Left lobe of liver (tissue), 2 donors: ENCODE measurements around the gene ECEL1. TPM values are rescaled to one million over a fixed set of nuclear protein-coding genes. Genes with fewer than 3 reads are reported as not detected.
"Not testable (repeated sequence)": the region's sequence is repeated elsewhere in the genome, so short reads cannot be mapped to it uniquely, and the experiment has no call there.

Source experiments
- ATAC-seq: fragments of 200-7000 bp; cut with Tn5 transposase; one replicate; pipeline ENCODE4 v1.9.1; 2020; ENCODE audit warnings: mild to moderate bottlenecking, moderate library complexity
- DNase-seq: peaks from one replicate; pipeline ENCODE4 v3.0.0-alpha.2; 2020; ENCODE audit warnings: low spot score
- total RNA-seq: library from RNA; stranded (reverse); gene quantifications from one replicate; pipeline ENCODE4 v1.2.1, GENCODE V29; 2021
- donor health status: DM: no; HTN: no; CAD: no; lungs with moderate emphysema.
- donor health status: DM: no; HTN: yes; CAD: no.

Gene ECEL1
- total RNA-seq, 1 donor from 2014 or later: 0.48 TPM

DNA sequence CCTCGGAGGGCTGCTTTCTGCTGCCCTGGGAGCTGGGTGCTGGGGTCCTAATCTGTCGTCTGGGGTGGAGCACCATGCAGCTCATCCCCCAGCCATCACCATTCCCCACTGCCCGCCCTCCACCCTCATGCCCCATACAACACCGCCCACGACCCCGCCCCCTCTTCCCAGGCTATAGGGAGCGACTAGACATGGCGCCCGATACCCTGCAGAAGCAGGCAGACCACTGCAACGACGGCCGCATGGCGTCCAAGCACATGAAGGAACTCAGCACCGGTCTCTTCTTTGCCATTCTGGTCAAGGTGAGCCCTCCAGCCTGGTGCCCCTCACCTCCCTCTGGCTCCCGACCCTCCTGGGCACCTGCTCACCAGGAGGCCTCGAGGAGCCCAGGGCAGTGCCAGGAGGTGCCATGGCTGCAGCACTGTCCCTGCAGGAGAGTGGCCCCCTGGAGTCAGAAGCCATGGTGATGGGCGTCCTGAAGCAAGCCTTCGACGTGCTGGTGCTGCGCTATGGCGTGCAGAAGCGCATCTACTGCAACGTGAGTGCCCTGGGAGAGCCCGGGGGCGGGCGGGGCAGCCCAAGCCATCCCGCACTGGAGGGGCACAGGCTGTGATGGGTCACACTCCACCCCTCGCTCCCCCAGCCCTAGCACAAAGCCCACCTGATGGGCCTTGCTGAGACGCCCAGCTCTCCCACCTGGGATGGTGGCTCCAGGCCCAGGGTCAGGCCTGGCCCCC lies 42.3 kb downstream of the ECEL1 start:
- not testable (repeated sequence) for ATAC-seq
- peak; percentile 44 for DNase-seq

DNA sequence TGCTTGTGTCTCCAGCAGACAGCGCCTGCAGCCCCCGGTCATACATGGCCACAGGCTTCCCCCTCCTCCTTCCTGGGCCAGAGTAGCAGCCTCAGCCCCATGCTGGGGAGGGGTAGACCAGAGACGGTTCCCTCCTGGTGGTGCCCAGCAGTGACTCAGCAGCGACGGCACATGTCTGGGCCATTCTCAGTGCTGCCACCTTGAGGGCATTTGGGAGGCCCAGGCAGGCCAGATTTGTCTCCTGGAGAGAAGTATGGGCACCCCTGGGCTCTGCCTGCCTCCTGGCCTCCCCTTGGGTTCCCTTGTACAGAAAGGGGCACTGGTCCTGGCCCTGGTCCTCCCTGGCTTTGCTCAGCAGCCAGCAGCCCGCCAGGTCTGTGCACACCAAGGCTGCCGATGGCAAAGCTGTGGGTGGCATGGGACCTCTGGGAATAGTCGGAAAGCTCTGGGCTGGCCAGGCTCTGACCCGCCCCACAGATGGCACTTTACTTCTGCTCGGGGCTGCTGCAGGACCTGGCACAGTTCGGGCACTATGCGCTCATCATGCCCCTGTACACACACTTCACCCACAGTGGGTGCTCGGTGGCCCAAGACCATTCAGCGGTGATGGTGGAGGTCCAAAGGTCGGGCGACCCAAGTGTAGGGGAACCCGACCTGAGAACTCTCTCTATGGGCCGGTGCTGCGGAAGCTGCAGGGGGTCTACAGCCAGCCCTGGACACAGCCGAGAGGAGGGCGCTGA lies 43.1 kb downstream of the ECEL1 start:
- ATAC-seq: peak; percentile 22
- DNase-seq: peak; percentile 60

DNA sequence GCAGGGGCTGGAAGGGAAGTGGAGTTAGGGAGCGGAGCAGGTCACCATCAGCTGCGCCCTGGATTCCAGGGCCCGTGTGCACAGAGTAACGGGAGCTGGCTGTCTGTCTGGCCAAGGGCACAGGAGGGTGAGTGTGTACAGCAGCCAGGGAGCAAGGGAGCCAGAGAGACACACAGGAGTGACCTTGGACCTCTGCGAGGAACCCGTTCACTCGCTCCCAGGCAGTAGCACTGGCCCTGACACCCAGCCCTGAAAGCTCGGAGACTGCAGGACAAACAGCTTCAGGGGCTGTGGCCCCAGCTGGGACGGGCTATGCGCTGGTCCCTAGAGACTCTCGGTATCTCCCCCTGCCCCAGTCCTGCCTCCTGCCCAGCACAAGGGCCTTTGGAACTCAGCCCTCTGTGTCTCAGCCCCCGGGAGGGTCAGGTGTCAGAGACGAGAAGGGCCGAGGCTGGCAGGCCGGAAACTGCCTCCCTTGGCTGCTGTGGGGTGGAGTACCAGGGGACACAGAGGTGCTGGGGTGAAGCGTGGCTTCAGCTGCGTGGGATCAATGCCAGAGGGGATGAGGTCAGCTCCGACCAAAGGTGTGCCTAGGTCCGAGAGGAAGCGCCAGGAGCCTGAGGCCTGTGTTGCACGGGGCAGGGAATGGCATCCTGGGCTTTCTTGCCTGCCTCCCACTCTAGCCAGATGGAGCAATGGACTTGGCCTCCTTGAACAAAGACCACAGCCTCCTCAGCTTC lies 43.8 kb downstream of the ECEL1 start:
- peak; percentile 67 for ATAC-seq
- peak; percentile 73 for DNase-seq

DNA sequence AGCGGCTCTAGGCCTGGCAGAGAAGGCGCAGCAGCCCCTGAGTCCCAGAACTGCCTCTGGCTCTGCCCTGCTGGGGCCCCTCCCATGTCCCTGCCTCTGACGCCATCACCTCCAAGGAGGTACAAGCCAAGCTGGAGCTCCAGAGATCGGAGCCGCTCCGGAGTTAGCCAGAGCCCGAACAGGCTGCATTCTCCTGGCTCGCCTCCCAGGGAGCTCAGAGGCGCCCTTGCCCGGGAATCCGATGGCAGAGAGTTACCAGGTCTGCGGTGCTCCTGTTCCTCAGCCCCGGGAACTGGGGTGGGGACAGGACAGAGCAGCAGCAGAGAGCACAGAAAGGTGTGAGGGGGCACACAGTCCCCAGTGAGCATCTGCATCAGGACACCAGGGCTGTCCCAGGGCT lies 44.6 kb downstream of the ECEL1 start:
- peak; percentile 45 for DNase-seq
- ATAC-seq: not testable (repeated sequence)

DNA sequence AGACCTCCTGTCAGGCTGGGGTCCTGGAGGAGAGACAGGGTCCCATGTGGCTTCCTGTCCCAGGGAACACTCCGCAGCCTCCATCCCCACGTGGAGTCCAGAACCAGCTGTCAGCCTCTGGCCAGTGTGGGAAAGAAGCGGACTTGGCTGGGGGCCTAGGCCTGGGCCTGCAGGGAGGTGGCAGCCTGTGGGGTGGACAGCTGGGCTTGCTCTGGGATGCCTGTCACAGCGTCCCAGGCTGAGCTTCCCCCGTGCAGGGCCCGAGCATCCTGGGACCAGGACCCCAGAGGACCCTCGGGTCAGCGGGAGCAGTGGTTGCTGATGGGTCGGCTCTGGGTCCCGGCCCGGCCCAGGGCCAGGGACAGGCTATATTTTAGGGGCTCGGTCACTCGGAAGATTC lies 45.2 kb downstream of the ECEL1 start:
- DNase-seq, ATAC-seq: not testable (repeated sequence)

DNA sequence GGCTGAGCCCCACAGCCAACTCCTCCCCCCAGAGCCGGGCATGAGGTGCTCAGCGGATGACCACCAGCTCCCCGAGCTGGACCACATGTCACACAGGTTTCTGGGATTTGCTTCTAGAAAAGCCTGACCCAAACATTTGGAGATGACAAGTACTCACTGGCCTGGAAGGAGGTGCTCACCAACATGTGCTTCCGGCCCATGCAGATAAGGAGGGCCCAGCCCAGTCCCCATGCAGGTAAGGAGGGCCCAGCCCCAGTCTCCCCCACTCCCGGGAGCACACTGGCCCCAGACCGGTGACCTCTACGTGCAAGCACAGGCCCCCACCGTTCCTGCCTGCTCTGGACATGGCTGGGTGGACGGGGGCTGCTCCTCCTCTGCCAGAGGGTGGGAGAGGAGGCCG lies 45.7 kb downstream of the ECEL1 start:
- not testable (repeated sequence) for ATAC-seq
- DNase-seq: peak; percentile 43

DNA sequence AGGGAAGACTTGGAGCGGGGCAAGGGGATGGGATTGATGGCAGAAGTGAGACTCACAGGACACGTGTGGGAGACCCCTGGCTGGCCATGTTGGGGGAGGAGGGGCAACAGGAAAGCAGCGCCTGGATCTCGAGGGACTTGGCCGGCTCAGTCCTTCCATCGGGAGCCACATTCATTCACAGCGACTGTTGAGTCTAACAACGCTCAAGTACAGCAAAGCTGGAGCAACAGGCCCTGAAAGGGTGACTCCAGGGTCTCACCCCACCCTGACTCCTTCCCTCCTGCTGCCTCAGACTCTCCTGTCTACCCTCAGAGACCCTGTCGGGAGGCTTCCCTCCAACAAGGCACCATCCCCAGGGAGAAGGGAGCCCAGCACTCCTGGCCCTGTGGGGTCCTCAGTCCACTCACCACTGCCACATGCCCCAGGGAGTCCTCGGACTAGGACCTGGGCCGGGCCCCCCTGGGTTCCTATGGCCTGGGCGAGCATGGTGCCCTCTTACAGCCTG lies 46.4 kb downstream of the ECEL1 start:
- DNase-seq: peak; percentile 42

DNA sequence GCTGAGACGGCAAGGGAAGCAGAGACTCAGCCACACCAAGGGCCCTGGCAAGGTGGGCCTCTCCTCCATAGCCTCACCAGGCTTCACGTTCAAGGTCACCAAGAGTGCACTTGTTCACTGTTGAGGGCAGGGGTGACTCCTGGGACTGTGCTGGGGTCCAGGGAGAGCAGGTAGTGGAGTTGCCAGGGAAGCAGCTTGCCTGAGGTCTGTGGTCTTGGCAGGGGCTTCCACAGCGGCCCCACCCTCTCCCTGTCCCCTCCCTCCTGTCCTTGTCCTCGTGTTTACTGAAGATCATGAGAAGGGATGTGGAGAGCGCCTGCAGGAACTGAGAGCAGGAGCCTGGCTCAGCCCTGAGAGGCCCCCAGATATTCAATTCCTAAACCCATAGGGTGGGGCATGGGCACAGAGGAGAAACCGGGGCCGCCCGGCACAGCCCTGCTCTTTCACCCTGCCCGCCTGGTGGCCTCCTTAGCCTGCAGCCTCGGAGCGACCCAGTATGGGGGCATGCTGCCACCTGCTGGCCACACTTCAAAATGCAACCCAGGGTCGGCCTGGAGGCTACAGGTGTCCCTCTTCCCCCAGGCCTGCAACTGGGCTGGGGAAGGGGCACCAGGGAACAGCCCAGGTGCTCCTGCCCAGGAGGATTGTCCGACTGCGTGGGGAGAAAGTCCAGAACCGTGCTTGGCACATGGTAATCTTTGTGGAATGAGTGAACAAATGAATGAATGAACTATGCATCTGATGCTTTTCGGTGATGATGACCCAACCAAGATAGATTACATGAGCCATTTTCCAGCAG lies 47.2 kb downstream of the ECEL1 start:
- ATAC-seq (peak; percentile 74), DNase-seq (peak; percentile 87)

More for the DNA sequence above, 46.4 kb downstream of the ECEL1 start:
- no peak for ATAC-seq

DNA sequence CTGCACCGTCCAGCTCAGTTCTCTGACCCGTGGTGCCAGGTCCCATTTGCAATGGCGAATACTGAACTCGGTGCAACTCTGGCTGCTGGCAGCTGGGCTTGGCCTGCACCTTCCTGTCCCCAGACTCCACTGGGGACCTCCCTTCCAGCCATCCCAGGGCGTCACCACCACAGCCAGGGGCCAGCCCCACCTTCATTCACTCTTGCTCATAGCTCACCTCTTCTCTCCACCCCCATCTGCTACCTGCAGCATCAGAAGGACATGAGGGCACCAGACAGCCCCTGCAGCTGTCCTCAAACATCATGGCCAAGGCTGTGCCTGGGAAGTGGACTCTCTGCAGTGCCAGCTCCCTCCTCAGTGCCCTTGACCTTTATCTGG lies 47.9 kb downstream of the ECEL1 start:
- no peak for ATAC-seq
- no peak for DNase-seq

DNA sequence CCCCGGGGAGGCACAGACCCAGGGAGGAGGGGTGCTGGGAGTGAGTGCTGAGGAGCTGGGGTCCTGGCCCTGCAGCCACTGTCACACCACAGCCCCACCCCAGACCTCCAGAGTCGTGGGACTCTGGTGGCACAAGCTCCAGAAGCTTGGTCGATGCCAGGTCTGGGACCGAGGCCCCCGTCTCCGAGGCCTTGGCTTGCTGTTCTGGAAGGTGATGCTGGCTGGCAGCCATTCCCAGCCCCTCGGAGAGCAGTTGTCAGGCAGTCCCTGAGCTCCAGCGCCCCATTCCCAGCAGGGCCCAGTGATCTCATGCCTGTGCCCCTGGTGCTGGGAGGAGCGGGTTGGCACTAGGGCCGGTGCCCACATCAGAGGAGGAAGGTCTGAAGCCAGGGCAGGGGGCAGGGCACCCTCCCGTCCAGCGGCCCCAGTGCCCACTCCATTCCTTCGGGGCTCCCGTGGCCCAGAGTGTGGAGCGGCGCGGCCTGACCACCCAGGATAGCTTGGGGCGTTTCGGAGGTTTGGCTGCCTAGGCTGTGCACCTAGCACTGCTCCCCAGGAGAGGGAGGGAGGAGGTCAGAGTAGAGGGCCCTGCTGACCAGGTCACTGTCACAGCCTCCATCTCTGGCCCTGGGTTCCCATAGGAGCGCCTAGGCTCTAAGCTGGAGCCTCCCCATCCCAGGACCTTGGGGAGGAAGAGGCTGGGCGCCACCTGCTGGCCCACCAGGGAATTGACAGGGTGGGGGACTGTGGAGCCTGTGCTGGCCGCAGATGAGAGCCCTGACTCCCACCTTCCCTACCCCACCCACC lies 48.5 kb downstream of the ECEL1 start:
- ATAC-seq (peak; percentile 30), DNase-seq (no peak)

DNA sequence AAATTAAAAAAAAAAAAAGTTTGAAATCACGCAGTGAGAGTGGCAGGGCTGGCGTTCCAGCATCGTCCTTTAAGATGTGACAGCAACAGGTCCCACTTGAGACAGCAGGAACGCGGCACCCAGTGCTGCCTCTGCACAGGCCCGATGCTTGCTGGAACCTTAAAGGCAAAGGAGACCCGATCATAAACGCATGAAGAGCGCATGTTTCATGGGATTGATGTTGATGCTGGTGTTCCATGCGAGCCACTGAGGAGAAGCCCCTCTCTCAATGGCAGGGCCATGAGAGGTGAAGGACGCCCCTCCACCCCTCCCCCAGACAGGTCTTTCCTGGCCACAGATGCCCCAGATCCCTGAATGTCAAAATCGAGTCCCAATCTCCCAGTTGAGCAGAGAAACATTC lies 49.5 kb downstream of the ECEL1 start:
- DNase-seq: no peak
- ATAC-seq: no peak

DNA sequence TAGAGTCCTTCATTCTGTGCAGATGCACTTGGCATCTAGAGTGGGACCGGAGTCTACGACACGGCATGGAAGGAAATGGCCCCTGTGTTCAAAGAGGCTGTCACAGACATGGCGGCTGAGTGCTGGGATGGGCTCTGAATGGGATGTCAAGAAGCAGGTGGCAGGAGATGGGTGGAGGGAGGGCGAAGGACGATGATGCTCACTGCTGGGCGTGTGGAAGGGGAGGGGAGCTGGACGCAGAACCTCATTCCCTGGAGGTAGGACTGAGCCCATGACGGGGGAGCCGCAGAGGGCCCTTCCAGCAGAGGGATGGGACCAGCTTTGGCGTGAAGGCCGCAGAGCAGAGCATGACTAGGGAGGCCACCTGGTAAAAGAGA lies 50.5 kb downstream of the ECEL1 start:
- DNase-seq (no peak), ATAC-seq (no peak)

DNA sequence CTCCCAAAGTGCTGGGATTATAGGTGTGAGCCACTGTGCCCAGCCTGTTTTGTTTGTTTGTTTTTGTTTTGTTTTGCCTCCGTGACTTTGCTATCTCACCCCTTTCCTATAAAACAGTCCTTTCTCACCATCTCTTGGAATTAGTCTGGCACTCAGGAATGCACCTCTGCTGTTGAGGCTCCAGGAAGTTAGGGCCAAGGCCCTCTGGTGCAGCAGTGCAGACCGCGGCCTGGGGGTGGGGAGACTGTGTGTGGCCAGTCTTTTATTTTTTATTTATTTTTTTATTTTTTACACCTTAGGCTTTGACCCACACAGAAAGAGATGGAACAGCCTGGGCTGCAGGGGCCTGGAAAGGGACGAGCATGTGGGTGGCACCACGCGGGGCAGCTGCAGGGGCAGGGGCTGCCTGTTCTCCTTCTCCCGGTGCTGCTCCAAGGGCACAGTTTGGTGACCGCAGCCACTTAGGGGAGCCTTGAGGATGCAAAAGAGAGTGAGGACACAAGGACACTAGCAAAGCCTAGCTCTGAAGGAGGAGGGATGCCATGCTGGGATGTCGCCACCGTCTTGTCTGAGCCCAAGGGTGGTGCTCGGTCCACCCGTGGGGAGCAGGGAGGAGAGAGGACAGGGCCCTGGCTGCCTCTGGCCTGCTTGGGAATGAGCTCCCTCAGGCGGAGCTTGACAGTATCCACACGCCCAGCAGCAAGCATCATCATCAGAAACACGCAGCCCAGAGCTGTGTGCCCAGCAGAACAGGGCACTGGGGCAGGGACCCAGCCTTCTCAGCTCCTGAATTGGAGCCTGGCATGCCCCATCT lies 51.0 kb downstream of the ECEL1 start:
- DNase-seq: no peak
- ATAC-seq: no peak

DNA sequence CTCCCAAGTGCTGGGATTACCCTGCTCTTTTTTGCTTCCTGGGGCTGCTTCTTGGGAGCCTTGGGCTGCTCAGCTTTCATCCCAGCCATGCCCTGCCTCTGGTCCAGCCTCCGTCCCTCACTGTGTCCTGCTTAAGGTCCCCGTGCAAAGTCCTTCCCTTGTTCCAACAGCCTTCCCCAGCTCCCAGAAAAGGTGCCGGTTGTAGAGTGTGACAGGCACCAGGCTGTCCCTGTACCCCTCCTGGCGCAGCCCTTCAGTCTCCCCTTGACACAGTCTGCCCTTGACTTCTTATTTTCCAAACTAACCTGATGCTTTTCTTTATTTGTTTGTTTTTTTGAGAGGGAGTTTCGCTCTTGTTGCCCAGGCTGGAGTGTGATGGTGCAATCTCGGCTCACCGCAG lies 51.8 kb downstream of the ECEL1 start:
- DNase-seq (no peak), ATAC-seq (no peak)

DNA sequence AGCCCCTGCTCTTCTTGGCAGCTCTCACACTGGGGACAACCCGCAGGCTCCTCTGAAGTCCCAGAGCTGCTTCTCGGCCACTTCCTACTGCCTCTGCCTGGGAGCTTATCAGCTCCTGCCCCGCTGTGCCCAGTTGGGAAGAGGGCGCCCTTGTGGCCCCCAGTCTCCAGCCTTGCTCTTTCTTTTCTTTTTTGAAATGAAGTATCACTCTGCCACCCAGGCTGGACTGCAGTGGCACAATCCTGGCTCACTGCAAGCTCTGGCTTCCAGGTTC lies 52.3 kb downstream of the ECEL1 start:
- ATAC-seq (no peak), DNase-seq (no peak)

DNA sequence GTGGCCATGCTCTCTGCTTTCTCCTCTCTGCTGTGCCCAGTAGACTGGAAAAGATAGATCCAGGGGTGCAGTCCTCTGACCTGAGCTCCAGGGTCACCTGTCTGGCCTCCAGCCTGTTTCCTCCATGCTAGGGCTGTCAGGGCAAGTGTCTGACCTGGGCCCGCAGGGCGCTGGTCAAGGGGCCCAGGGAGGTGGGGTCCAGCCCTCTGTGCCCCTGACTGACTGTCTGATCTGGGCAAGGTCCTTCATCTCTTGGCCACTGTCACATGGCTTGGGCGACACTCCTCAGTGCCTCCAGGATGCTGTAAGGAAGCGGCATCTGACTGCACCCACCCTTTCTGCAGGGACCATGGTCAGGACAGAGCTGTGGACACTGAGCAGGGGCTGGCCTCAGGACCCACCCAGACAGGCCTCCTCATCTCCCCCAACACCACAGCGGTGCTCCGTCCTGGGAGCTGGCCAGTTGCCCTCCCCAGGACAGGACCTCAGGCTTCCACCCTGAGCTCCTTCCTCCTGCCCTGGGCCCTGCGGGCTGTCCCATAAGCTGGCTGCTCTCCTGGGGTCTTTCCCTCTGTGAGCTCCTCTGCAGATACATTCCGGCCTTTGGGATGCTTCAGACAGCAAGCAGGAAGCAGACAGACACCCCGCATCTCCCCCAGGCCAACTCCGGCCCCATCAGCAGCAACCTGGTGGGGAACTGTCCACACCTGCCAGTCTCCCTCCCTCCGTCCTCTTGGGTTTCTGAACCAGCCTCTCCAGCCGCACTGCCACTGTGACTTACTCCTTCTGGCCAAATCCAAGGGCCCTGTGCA lies 52.9 kb downstream of the ECEL1 start:
- no peak for DNase-seq

DNA sequence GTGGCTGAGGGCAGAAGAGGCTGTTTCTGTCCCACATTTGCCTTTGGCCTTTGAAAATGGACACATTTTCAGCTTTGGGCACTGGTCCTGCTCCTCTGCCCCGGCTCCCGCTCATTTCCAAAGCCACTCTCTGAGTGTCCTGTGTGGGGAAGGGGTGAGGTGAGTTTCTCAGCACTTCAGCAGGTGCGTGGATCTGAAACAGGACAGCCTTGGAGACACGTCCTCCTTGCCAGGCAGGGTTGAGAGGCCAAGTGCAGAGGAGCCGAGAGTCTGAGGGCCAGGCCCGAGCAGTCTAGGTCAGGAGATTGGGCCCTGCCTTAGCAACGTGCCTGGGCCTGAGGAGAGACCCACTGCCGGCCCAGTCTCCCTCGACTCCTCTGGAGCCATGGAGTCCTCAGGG lies 53.5 kb downstream of the ECEL1 start:
- ATAC-seq: no peak
- DNase-seq: no peak

More for the DNA sequence above, 52.9 kb downstream of the ECEL1 start:
- ATAC-seq: no peak

DNA sequence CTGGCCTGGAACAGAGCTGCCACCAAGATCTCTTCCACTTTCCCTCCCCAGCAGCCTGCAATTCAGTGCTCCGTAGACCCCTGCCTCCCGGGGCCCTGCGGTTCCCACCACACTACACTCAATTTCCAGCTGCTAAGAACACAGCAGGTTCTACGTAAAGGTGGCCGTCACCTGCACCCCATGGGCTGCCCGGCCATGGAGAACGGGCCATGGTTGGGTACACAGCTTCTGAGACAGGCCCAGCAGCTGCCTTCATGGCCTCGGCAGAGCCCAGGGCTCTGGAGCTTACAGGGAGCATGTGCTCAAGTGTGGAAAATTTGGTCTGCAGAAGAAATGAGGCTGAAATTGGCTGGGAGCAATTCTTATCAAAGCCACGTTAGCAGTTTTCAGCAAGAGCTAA lies 54.0 kb downstream of the ECEL1 start:
- not testable (repeated sequence) for ATAC-seq, DNase-seq
